Fibroblast of skin of scalp (primary cell): ENCODE results near the gene KIF4A.
A peak's percentile ranks its signal among the peaks of the same experiment; 100 is the strongest.

Experiments
- DNase-seq: peaks from one replicate; pipeline ENCODE4 v3.0.0-alpha.2; 2013

Gene KIF4A

GRCh38 chrX:70402721-70403120 is 112.8 kb downstream of the KIF4A start:
- DNase-seq: no peak

GRCh38 chrX:70405003-70405402 is 115.1 kb downstream of the KIF4A start:
- DNase-seq: no peak

GRCh38 chrX:70410921-70411320 is 121.0 kb downstream of the KIF4A start:
- no peak for DNase-seq

GRCh38 chrX:70411475-70411874 is 121.6 kb downstream of the KIF4A start:
- no peak for DNase-seq

- DNase-seq: no peak
These were observed 131.7 kb downstream of the KIF4A start for GRCh38 chrX:70421618-70422017.

- no peak for DNase-seq
These were observed 133.0 kb downstream of the KIF4A start, which contains the start of gene GDPD2 for GRCh38 chrX:70422851-70423341. TSS of gene GDPD2 (plus strand) at chrX:70423314. CDS start at chrX:70424985, 1,671 bp downstream.

- no peak for DNase-seq
These were observed 134.2 kb downstream of the KIF4A start for GRCh38 chrX:70423936-70424675.

- no peak for DNase-seq
These were observed 134.9 kb downstream of the KIF4A start for GRCh38 chrX:70424801-70425200.

- no peak for DNase-seq
These were observed 136.7 kb downstream of the KIF4A start for GRCh38 chrX:70426286-70427278.

GRCh38 chrX:70427365-70427764 is 137.5 kb downstream of the KIF4A start:
- no peak for DNase-seq

GRCh38 chrX:70429759-70430158 is 139.9 kb downstream of the KIF4A start:
- no peak for DNase-seq

- DNase-seq: no peak
These were observed 143.3 kb downstream of the KIF4A start for GRCh38 chrX:70432936-70433847.

- DNase-seq: peak; percentile 33
These were observed 144.0 kb downstream of the KIF4A start for GRCh38 chrX:70433848-70434351.

GRCh38 chrX:70434352-70434866 is 144.5 kb downstream of the KIF4A start:
- peak; percentile 80 for DNase-seq

GRCh38 chrX:70434914-70435586 is 145.1 kb downstream of the KIF4A start:
- DNase-seq: peak; percentile 70

- peak; percentile 17 for DNase-seq
These were observed 146.4 kb downstream of the KIF4A start for GRCh38 chrX:70436343-70436742.

GRCh38 chrX:70437011-70437410 is 147.1 kb downstream of the KIF4A start:
- DNase-seq: no peak

GRCh38 chrX:70437921-70438665 is 148.2 kb downstream of the KIF4A start:
- no peak for DNase-seq

- DNase-seq: peak; percentile 17
These were observed 149.1 kb downstream of the KIF4A start for GRCh38 chrX:70439016-70439415.

- no peak for DNase-seq
These were observed 152.3 kb downstream of the KIF4A start for GRCh38 chrX:70442224-70442623.
